HG03175 (cell line): ENCODE results near the gene BANF1.

Experiments
- ATAC-seq: cut with Tn5 transposase; IDR thresholded peaks from one replicate; pipeline ENCODE4 v1.9.1; 2021; ENCODE audit warnings: mild to moderate bottlenecking, moderate library complexity; ENCODE audit not compliant: unreplicated experiment

BANF1 gene

DNA sequence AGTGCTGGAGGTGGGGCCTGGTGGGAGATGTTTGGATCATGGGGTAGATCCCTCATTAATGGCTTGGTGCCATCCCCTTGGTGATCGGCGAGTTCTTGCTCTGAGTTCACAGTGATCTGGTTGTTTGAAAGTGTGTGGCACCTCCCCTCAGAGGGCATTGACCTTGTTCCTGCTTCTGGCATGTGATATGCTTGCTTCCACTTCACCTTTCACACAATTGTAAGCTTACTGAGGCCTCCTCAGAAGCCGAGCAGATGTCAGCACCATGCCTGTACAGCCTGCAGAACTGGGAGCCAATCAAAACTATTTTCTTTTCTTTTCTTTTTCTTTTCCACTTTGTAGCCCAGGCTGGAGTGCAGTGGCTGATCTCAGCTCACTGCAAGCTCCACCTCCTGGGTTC, 35.0 kb downstream of the BANF1 start:
- no peak for ATAC-seq

DNA sequence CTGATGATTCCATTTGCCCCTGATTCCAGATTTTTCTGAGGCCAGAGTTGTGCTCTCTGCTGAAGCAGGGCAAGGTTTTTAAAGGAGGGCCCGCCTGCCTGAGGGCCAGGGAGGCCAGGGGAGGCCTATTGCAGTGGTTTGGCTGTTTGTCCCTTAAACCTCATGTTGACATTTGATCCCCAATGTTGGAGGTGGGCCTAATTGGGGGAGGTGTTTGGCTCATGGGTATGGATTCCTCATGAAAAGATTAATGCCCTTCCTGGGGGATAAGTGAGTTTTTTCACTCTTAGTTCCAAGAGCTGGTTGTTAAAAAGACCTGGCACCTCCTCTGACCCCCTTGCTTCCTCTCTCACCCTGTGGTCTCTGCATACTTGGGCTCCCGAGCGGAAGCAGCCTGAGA, 37.5 kb downstream of the BANF1 start:
- no peak for ATAC-seq

DNA sequence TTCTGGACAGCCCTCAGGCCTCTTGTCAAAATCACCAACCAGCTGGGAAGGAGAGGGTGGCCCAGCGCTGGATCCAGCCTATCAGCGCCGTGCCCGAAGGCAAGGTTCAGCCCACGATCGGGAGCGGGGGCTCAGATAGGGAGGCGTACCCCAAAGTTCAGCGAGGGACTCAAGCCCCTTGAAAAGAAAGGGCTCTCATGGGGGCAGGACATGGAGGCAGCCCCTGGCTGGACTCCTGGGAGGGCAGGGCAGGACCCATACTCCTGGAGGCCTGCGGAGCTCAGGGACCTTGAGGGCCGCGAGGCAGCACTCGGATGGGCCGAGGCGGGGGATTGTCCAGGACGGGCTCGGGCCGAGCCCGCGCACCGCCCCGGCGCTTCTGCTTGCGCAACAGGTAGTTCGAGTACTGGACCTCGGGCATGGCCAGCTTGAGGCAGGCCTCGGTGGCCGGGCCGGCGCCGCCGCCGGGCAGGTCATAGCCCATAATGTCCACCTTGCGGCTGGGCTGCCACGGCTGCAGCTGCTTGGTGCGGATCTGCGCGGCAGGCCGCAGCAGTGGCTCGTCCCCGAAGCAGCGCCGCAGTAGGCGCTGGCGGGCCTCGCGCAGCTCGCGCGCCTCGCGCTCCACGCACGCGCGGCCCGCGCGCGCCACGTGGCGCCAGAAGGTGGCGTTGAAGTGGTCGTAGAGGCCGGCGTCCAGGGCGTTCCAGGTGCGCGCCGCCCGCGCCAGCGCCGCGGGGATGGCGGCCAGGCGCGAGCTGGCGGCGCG, 40.1 kb downstream of the BANF1 start:
- ATAC-seq = no peak

DNA sequence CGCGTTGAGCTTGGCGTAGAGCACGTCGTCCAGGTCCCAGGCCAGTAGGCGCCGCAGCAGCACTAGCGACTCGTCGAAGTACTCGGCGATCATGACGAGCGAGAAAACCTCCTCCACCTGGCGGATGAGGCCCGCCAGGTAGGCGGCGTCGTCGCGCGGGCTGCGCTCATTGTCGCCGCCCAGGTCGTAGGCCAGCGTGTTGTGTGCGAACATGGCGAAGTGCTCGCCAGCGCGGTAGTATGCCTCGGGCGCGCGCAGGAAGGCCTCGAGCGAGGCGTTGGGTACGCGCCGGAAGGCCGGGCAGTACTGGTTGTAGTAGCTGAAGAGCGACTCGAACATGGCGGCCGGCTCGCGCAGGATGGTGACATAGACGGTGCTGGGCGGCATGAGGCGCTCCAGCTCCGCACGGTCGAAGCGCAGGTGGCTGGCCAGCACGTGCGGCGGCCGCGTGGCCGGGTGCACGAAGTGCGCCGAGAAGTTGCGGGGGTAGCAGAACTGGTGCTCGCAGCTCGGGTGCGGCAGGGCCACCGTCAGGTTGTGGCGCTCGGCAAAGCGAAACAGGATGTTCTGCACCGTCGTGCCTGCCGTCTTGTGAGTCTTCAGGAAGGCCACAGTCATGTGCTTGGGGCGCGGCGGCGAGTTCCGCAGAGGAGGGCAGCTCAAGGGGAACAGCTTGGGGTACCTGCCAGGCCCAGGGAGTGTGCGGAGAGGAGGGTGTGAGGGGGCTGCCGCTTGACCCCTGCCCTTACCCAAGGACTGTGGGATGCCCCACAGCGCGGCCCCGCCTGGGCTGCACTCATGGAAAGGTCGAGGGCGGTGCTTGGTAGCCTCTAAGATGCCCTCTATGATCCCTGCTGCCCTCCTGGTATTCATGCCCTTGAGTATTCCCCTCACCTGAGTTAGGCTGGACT, 40.9 kb downstream of the BANF1 start:
- ATAC-seq = no peak

DNA sequence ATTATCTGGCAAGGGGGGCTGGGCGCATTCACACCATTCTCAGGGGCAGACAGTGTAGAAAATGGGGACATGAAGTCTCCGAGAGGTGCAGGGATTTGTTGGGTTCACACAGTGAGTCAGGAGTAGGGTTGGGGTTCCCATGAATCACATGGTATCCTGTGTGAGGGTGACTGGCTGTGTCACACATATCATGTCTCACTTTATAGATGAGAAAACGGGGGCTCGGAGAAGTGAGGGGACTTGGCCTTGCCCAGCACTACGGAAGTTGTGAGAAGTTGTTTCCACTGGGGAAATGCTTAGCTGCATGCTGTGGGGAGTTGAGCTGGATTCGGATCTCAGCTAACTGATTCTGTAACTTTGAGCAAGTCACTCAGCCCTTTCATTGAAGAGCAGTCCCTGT, 42.5 kb downstream of the BANF1 start:
- ATAC-seq = no peak

DNA sequence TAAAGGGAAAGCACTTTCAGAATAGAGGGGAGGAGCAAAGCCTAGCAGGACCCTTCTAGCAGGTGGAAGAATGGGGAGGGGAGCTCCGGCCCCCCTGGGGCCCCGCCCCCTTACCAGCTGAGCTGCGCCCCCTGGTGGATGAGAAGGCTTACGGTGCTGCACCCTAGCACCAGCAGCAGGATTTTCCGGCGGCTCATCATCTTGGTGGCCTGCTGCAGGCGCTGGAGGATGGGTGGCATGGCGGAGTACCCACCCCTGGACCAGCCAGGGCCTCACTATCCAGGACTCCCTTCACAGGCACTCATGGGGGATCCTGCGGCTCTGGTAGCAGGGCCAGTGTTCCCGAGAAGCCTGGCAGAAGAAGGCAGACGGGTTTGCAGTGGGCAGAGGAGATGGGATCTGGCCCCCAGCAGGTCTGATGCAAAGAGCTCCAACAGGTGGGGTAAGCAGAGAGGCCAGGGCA, 42.9 kb downstream of the BANF1 start:
- ATAC-seq = no peak

DNA sequence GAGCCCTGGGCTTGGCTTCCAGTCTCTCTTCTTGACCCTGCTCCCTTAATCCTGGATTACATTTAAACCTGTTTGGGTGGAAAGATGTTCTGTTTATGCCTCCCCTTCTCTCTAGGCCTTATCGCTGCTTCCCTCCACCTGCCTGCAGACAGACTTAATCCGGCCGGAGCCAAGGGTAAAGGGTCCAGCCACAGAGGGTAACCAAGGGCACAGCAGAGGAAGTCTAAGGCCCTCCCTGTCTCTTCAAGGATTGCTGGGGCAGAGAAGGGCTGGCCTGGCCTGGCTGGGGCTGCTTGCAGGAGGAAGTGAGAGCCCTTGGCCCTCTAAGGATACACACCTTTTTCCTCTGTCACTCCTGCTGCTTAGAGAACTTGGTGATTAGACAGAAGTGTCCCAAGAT, 44.6 kb downstream of the BANF1 start:
- no peak for ATAC-seq

DNA sequence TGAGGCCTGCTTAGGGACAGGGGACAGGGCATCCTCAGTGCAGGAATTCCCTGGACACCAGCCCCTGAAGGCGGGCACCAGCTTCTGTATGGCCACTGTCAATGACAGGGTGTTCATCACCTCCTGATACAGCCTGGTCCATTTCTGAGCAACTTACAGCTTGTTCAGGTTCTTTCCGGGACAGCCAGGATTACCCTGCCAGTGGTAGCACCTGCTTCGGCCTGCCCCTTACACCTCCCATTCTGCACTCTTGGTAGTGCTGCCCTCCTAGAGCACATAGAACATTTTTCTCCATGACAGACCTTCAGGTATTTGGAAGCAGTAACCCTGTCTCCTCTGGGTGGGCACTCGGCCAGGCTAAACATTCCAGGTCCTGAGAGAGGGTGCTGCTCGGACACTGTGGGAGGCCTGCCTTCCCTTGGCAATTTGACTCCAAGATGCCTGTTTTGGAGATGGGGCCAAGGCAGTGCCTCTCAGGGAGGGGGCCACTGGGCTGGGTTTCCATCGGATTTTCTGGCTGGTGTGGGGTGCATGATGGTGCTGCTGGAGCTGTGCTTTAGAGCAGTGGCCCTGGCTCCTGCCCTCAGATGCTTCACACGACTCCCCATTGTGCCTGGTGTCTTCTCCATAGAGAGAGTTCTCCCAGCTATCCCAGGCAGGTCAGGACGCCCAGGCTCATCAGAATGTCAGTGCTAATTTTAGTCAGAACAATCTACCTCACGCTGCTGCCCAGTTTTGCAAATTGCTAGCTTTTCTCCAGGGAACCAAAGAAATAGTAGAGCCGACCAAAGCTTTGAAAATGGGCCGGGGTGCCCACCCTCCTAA, 45.5 kb downstream of the BANF1 start:
- no peak for ATAC-seq

DNA sequence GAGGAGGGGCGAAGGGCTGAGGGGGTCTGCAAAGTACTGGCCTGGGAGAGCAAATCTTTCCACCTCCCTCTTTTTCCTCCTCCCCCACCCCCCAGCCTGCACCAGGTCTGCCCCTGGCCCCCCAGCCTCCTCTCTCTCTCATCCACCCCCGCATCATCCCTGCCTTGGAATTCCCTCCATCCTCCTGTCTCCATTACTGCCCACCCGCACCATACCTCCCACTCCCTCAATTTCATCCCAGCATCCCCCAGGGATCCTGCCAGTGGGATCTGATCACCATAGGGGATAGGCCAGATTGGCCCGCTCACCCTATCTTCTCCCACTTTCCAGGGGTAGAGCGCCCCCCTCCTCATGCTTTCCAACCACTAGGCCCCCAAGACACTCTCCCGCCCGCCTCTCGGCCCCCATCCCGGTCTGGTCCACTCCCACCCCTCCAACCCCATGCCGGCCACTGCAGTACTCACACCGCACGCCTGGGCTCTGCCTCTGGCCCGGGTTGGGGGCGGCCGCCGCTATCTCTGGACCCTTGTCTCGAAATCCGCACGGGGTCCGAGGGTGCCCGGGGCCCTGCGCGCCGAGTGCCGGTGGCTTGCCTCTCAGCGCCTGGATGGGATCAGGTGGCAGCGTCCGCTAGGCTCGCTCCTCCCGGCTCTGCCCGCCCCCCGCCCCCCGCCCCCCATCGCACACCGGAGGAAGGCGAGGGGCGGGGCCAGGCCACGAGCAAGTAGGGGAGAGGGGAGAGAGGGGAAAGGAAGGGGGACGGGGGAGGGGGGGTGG, 46.4 kb downstream of the BANF1 start, which contains the start of gene GAL3ST3:
GAL3ST3 (minus strand) TSS at position 615 of the 777 bp plus-strand sequence. CDS start 3,746 bp downstream, outside the sequence.
- ATAC-seq = no peak

DNA sequence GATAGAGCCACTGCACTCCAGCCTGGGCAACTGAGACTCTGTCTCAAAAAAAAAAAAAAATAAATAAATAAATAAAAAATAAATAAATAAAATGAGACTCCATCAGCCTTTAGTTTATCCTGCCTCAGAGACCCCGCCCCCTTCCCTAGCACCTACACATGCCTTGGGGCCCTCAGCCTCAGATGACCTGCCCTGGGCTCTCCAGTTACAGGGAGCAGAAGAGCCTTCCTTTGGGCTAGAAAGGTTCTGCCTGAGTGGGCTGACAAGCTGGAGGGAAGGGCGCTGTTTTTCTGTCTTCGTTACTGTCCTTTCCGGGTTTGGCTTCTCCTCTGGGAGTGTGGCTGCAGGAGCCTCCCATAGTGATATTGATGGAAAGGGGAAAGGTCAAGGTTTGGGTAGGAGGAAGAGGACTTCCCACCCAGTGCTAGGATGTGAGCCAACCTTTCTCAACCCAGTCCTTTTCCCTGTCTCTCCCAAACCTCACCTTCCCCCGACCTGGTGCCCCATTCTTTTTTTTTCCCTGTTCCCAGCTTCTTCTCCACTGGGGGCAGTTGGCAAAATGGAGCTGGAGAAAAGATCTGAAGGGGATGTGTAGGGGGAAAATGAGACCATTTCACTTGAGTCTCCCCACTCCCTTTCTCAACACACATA, 48.4 kb downstream of the BANF1 start:
- no peak for ATAC-seq

DNA sequence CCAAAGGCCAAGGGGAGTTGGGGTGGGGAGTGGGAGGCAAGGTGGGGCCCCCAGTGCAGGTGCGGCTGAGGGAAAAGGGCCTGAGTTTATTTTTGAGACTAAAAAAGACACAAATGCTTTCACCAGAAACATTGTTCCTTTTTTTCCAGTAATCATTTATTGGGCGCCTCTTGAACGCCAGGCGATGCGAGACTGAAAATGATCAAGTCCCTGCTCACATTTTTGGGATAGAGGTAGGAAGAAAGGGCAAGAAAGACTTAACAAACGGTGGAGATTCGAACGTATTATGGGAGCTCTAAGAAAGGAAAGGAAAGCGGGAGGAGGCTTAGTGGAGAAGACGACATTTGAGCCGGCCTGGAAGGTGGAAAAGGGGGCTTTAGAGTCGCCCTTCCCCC, 49.1 kb downstream of the BANF1 start:
- no peak for ATAC-seq

DNA sequence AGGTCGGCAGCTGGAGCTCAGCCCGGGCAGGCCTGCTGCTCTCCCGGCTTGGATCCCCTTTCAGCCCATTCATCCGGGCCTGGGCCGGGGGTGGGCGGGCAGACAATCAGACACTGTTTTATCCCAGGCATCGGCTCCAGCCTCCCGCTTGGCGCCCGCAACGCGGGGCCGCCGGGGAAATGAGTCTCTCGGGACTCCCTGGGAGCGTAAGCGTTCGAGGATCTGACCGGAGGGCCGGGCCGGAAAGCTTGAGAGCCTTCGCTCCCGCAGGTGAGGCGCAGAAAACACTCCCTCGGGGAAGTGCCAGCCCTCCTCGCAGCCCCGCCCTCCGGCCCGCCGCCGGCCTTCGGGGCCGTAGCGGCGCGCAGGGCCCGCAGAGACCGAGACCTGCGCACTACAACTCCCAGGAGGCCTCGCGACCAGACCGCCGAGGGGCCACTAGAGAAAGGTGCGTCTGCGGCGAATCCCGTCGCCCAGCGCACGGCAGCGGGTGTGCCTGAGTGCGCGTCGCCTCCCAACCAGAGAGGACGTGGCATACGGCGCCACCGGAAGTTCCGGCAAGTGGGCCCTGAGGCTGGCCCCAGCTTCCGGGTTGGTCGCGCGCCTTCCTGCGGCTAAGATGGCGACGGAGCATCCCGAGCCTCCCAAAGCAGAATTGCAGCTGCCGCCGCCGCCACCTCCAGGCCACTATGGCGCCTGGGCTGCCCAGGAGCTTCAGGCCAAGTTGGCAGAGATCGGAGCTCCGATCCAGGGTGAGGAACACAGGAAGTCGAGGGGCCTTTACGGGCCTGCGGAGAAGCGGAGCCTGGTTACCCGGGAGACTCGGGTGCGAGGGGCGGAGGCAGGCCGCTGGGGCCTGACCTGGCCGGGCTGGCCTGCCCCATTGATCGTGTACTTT, 49.7 kb downstream of the BANF1 start, which contains the start of gene SF3B2:
SF3B2 (plus strand) TSS at position 599 of the 898 bp plus-strand sequence; CDS start at position 620, 21 bp downstream.
- ATAC-seq = peak; percentile 97

DNA sequence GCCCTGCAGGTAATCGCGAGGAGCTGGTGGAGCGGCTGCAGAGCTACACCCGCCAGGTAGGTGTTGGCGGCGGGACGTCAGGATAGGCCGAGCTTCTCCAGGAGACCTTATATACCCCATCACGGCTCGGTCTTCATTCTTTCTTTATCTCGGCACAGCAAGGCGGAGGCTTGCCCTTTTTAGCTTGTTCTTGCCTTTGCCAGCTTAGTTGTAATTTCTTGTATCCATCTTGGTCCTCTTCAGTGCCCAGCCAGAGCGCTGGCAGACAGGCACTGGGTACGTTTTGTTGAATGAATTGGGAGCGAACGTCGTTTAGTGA, 50.3 kb downstream of the BANF1 start:
- ATAC-seq = no peak
